UCSD-AML1 (cell line): ENCODE data around the gene PBX1.

Source experiments
- DNase-seq: peaks from one replicate; lab custom pipeline; 2025; ENCODE audit not compliant: unreplicated experiment; lab: John Stamatoyannopoulos, UW

The PBX1 gene

DNA sequence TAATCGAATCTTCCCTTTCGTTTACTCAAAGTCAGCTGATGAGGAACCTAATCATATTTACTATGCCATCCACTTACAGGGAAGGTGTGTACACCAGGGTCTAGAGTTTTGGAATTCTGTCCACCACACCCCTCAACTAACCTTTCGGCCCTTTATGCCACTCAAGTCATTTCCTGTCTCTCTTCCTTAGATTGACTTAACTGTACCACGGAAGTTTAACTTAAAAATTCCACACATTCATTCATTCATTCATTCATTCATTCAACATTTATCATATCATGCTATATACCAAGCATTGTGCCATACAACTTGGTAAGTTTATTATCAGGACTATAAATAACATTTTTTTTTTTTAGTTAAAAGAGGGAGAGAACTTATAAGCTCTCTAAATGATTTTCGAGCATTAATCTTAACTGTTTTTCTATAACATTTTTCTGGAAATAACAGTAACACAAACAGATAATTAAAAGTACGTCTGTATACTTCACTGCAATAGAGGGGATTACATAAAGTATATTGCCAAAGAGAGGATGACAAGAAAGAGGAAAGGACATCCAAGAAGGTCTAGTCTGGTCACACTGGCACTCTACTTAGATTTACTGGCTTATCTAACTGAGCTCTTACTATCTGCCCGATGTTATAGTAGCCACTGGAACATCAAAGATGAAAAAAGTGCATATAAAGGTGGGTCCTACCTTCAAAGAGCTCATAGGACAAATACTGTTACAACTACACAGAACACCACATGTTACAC, 243.7 kb downstream of the PBX1 start:
- DNase-seq: no peak

DNA sequence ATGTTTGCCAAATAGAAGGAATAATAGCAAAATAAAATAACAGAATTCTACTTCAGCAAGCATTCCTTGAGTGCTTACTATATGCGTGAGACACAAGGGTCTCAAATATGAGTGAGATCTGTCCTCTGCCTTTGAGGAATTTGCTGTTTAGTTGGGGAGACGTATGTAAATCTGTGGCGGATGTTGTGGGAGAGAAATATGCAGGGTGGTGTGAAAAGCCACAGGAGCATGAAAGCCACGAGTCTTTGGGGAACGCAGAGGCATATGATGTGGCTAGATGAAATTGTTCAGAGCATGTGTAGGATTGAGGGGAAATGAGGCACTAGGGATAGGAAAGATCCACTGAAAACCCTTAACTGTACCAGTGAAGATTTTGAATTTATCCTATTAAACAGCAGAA, 244.4 kb downstream of the PBX1 start:
- no peak for DNase-seq

DNA sequence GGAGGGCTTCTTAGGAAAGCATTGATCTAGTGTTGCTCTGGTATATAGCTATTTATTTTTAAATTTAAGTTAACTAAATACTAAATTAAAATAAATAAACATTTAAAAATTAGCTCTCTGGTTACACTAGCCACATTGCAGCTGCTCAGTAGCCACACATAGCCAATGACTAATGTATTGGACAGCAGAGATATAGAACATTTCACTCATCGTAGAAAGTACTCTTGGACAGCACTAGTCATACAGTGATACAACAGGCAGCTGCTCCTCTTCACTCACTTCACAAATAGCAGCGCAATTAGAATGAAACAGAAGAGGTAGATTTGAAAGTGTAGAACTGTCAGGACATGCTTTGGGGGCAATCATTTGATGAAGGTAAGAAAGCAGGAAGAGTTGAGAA, 245.4 kb downstream of the PBX1 start:
- DNase-seq: no peak

DNA sequence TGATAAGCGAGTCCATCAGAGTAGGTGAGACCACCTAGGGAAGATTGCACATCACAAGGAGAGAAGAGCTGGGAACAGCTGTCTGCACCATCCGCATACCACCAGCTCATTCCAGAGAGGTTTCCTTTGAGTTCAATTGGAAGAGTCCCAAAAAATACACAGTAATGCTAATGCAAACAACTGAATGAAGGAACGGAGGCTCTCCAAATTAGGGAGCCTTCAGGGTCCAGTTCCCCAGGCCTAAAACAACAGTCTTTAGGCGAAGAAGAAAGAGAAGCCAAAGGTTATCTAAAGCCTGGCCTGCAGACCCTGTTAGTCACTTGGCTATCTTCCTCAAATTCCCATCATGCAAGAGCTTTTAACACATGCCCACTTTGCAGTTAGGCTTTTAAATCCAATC, 246.4 kb downstream of the PBX1 start:
- no peak for DNase-seq

- DNase-seq: no peak
Observed at GRCh38 chr1:164806531-164806930, 247.5 kb downstream of the PBX1 start.

- no peak for DNase-seq
Observed at GRCh38 chr1:164813776-164814175, 254.8 kb downstream of the PBX1 start.

DNA sequence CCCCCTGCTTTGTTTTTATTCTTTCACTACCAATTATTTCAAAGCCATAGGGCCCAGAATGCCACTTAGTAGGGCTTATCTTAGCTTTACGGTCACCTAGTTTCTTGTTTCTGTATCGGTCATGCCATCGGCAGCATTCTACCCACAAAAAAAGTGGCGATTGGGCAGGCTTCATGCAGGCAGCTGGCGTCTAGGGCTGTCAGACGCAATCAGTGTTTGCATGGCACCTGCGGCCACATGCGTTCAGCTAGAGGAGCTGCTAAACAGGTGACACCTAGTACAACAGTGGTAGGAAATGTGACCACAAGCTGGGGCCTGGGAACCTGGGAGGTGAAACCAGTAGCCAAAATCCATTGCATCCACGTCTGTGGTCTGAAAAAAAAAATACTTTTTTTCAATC, 262.7 kb downstream of the PBX1 start:
- no peak for DNase-seq

- no peak for DNase-seq
Observed at GRCh38 chr1:164823486-164824279, 264.7 kb downstream of the PBX1 start.

- DNase-seq: no peak
Observed at GRCh38 chr1:164824542-164824941, 265.6 kb downstream of the PBX1 start.

- no peak for DNase-seq
Observed at GRCh38 chr1:164830628-164831027, 271.6 kb downstream of the PBX1 start.

- no peak for DNase-seq
Observed at GRCh38 chr1:164834641-164835040, 275.7 kb downstream of the PBX1 start.

GRCh38 chr1:164836614-164837018, 277.6 kb downstream of the PBX1 start:
- no peak for DNase-seq

- DNase-seq: no peak
Observed at GRCh38 chr1:164838786-164839185, 279.8 kb downstream of the PBX1 start.

GRCh38 chr1:164840936-164841335, 282.0 kb downstream of the PBX1 start:
- DNase-seq: no peak

DNA sequence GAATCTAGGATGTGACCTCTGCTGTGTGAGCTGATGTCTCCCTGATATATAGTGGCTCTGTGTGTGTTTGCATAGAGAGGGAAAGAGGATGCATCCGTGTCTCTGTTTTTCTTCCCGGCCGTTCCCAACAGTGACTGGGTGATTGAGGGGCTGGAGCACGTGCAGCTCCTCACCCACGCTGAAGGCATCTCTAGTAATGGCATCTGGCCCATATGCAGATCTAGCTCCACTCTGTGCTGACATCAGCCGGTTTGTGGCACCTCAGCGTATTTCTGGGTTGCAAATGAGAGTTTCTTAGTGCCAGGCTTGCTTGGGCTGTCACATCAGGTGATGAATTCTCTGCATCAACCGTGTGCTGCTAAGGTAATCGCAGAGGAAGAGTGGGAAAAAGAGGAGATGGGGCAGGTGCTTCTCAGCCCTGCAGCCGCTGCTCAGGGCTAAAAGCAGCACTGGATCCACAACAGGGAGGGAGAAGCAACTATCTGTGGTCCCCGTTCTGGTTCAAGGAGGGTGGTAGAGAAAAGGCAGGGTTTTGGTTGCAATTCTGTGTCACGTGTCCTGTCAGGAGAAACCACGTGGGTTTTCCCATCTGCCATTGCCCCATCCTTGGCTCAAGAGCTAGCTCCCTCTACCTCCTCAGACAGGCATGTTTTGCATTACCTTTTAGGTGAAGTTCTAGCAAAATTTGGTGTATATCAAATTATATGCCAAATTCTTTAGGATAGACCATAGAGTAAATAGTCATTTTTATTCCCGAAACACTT, 282.9 kb downstream of the PBX1 start:
- no peak for DNase-seq

GRCh38 chr1:164842870-164843269, 283.9 kb downstream of the PBX1 start:
- no peak for DNase-seq

DNA sequence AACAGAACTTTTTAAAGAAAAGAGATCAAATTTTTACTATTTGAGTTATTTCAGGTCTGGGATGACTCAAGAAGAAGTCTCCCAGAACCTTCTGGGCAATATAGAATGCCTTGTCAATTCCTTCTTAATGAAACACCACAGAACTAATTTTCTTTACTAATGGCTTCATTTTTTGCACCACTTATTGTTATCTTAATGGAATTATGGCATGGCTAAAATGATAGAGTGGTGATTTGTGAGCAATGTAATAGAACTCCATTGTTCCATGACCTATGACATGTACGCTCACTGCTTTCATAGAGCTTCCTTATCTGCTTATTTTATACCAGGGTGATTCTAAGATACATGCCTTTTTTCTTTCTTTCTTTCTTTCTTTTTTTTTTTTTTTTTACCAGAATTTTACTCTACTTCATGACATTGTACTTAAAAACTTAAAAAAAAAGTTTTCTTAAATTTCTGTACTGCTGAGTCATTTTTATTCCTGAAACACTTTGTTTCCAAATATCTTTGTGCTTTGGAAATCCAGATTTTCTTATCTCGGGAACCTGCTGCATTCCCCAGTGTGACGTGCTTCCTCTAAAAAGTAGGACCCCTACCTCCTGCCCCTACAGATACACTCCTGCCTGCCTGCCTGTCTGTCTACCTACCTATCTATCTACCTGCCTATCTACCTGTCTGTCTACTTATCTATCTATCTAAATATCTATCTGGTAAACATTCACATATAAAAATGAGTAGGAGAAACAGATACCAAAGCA, 284.9 kb downstream of the PBX1 start:
- no peak for DNase-seq

- no peak for DNase-seq
Observed at GRCh38 chr1:164846731-164847691, 288.0 kb downstream of the PBX1 start.

GRCh38 chr1:164853146-164853545, 294.2 kb downstream of the PBX1 start:
- DNase-seq: no peak
